GM13976 (cell line): ENCODE measurements around the gene HTN3.
"Not testable (repeated sequence)": the region's sequence is repeated elsewhere in the genome, so short reads cannot be mapped to it uniquely, and the experiment has no call there.

ENCODE experiments used
- DNase-seq: peaks from one replicate; pipeline ENCODE4 v3.0.0; 2012; ENCODE audit warnings: low spot score
- in situ Hi-C: fragments of 300-500 bp; cut with MboI; formaldehyde crosslinking; loops from one replicate; pipeline ENCODE4 v1.12.0; 2022; ENCODE audit warnings: low sequenced_read_pairs, mixed read lengths, inconsistent platforms; ENCODE audit not compliant: unreplicated experiment
- TF ChIP-seq, protein P1 (sequence below): IDR thresholded peaks from 2 replicates; pipeline ENCODE4 v1.5.1; 2012; ENCODE audit warnings: borderline replicate concordance, mild to moderate bottlenecking; ENCODE audit not compliant: insufficient read depth; ENCODE audit errors: extremely low read depth, missing control alignments, control extremely low read depth

Gene HTN3

DNA sequence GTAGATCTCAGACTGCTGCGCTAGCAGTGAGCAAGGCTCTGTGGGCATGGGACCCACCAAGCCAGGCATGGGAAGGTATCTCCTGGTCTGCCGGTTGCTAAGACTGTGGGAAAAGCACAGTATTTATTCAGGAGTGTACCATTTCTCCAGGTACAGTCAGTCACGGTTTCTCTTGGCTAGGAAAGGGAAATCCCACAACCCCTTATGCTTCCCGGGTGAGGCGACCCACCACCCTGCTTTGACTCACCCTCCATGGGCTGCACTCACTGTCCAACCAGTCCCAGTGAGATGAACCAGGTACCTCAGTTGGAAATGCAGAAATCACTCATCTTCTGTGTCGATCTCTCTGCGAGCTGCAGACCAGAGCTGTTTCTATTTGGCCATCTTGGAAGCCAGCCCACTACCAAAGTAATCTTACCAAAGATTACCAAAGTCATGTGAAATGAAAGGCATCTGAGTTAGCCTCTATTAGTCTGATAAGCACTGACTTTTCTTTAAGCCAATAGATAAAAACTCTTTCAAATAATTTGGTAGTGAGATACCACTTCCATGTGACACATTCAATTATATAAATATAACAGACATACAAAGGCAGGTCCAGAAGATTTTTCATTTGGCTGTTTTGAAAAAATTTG is 13.5 kb downstream of the HTN3 start:
- in situ Hi-C loops: no loop called here
- no peak for DNase-seq
- TF ChIP-seq, protein P1, sequence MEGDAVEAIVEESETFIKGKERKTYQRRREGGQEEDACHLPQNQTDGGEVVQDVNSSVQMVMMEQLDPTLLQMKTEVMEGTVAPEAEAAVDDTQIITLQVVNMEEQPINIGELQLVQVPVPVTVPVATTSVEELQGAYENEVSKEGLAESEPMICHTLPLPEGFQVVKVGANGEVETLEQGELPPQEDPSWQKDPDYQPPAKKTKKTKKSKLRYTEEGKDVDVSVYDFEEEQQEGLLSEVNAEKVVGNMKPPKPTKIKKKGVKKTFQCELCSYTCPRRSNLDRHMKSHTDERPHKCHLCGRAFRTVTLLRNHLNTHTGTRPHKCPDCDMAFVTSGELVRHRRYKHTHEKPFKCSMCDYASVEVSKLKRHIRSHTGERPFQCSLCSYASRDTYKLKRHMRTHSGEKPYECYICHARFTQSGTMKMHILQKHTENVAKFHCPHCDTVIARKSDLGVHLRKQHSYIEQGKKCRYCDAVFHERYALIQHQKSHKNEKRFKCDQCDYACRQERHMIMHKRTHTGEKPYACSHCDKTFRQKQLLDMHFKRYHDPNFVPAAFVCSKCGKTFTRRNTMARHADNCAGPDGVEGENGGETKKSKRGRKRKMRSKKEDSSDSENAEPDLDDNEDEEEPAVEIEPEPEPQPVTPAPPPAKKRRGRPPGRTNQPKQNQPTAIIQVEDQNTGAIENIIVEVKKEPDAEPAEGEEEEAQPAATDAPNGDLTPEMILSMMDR: no peak

DNA sequence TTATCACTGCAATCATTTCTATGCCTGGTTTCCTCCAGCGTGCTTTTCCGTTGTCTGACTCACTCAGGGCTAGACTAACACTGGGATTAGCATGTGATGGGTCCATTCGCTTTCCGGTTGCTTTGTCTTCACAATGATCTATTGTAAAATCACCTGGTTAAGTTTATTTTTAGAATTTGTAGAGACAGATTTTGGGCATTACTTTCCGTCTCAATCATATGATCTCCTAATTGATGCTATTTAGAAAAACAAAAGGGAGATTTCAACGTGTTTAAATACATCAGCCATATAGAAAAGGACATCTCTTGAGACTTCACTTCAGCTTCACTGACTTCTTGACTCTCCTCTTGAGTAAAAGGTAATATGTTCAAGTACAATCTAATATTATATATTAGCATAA is 21.9 kb downstream of the HTN3 start, which contains the start of gene HTN1:
TSS of gene HTN1 (plus strand) at position 301 of the 400 bp plus-strand sequence. CDS start 2,639 bp downstream, outside the sequence.
- DNase-seq, in situ Hi-C loops: not testable (repeated sequence)

DNA sequence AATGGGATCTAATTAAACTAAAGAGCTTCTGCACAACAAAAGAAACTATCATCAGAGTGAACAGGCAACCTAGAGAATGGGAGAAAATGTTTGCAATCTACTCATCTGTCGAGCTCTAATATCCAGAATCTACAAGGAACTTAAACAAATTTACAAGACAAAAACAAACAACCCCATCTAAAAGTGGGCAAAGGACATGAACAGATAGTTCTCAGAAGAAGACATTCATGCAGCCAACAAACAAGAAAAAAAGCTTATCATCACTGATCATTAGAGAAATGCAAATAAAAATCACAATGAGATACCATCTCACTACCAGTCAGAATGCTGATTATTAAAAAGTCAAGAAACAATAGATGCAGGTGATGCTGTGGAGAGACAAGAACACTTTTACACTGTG is 28.3 kb downstream of the HTN3 start:
- DNase-seq, in situ Hi-C loops: not testable (repeated sequence)

DNA sequence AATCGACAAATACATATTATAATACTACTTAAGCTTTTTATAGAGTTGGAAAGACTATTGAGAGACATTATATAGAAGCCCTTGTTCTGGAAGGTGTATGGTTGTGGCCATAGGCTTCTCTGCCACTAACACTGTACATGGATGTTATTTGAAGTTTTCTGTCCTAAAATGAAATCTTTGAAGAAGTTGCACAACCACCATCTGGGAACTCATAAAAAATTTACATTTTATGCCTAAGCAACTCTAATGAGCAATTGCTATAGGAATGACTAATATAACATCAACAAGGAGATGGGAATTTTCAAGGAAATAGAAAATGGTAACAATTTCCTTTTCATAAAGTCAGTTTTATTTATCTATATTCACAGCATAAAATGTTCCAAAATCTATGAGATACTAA is 29.4 kb downstream of the HTN3 start:
- TF ChIP-seq, protein P1: no peak
- no peak for DNase-seq
- in situ Hi-C loops: no loop called here

DNA sequence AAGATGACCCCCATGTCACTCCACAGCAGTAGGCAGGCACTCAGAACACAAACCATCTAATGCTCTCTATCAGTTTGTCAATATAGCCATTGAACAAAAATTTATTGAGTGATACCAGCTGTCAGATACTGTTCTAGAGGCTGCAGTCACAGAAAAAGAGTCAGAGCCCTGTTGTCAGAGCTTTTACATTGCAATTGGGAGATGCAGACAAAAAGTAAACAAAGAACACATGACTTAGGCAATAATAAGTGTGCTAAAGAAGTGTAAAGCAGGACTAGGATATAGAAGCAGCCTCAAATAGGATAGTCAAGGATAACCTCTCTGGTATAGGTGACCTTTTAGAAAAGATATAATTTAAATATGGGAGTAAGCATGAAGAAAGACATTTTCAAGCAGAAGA is 30.9 kb downstream of the HTN3 start:
- in situ Hi-C loops: no loop called here
- TF ChIP-seq, protein P1: no peak
- DNase-seq: no peak

DNA sequence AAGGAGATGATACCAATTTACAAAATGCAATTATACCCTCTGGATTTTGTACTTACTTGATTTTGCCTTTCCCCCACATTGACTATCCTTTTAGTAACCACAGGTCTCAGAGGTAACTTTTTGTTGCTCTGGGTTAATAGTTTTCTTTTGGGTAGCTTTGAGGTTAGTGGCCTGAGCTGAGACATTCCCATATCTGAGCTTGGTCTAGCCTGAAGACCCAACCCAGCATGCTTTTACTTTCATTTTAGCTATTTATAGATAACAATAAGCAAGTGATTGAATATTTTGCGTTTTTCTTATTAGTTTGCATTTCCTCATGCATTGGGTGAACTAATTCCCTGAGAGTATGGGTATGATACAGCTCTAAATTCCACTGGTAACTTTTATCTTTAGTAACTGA is 33.7 kb downstream of the HTN3 start:
- DNase-seq: no peak
- TF ChIP-seq, protein P1: no peak
- in situ Hi-C loops: no loop called here

DNA sequence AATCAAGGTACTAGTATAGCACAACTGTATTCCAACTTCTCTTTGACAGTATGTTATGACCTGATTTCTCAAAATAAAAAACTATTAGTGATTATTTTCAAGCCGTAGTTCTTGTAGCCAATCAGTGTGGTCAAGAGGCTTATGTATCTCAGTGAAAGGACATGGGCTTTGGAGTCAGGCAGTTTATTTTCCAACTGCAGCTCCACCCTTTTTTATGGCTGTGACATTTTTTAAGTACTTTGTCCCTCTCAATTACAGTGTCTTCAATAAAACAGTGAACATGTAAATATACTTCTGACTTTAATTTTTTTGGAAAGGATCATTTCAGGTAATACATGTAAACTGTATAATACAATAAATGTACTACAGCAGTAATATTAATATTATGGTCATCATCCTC is 51.9 kb downstream of the HTN3 start:
- in situ Hi-C loops: no loop called here
- TF ChIP-seq, protein P1: no peak
- no peak for DNase-seq
